ENCODE results near the gene ATE1. TPM values are rescaled to one million over a fixed set of nuclear protein-coding genes. Genes with fewer than 3 reads are reported as not detected.
A peak's percentile ranks its signal among the peaks of the same experiment; 100 is the strongest.
"Not testable (repeated sequence)": the region's sequence is repeated elsewhere in the genome, so short reads cannot be mapped to it uniquely, and the experiment has no call there.

ATE1 gene
- polyA plus RNA-seq (2013, experiment 1 of 2; ENCODE audit: insufficient read length) = 13.6 TPM
- 11.3 TPM for polyA plus RNA-seq (2013, experiment 2 of 2; ENCODE audit: insufficient read length)

GRCh38 chr10:121927841-121928527, at the start of gene ATE1:
TSS of gene ATE1 (minus strand) at chr10:121928031. CDS start at chr10:121927949, 82 bp downstream.
- peak; percentile 94 for DNase-seq

- DNase-seq = no peak
Observed at GRCh38 chr10:121976607-121977006, 48.8 kb upstream of the ATE1 start.

GRCh38 chr10:121975295-121976086, 47.7 kb upstream of the ATE1 start:
- no peak for DNase-seq

- peak; percentile 70 for DNase-seq
Observed at GRCh38 chr10:121974535-121975294, 46.9 kb upstream of the ATE1 start, which contains the start of gene NSMCE4A. TSS of gene NSMCE4A (minus strand) at chr10:121975217. CDS start at chr10:121975165, 52 bp downstream.

GRCh38 chr10:121974019-121974534, 46.2 kb upstream of the ATE1 start:
- DNase-seq = no peak

- not testable (repeated sequence) for DNase-seq
Observed at GRCh38 chr10:121969086-121969485, 41.3 kb upstream of the ATE1 start.

- no peak for DNase-seq
Observed at GRCh38 chr10:121965996-121966395, 38.2 kb upstream of the ATE1 start.

GRCh38 chr10:121961456-121961855, 33.6 kb upstream of the ATE1 start:
- DNase-seq = no peak

- no peak for DNase-seq
Observed at GRCh38 chr10:121959671-121960070, 31.8 kb upstream of the ATE1 start.

- DNase-seq = peak; percentile 12
Observed at GRCh38 chr10:121956111-121957061, 28.6 kb upstream of the ATE1 start.

GRCh38 chr10:121952226-121952625, 24.4 kb upstream of the ATE1 start:
- DNase-seq = peak; percentile 43

GRCh38 chr10:121949451-121949850, 21.6 kb upstream of the ATE1 start:
- DNase-seq = no peak

- DNase-seq = no peak
Observed at GRCh38 chr10:121949049-121949448, 21.2 kb upstream of the ATE1 start.

- DNase-seq = no peak
Observed at GRCh38 chr10:121947343-121948330, 19.8 kb upstream of the ATE1 start.

GRCh38 chr10:121942749-121943416, 15.1 kb upstream of the ATE1 start:
- DNase-seq = peak; percentile 93

GRCh38 chr10:121941532-121941931, 13.7 kb upstream of the ATE1 start:
- no peak for DNase-seq

- no peak for DNase-seq
Observed at GRCh38 chr10:121936295-121936694, 8.5 kb upstream of the ATE1 start.

GRCh38 chr10:121935702-121936101, 7.9 kb upstream of the ATE1 start:
- no peak for DNase-seq

GRCh38 chr10:121930268-121931085, 2.6 kb upstream of the ATE1 start:
- DNase-seq = not testable (repeated sequence)
